PC-3 (cell line): ENCODE measurements around the gene HYOU1. TPM values are rescaled to one million over a fixed set of nuclear protein-coding genes. Genes with fewer than 3 reads are reported as not detected.

Experiments used
- ATAC-seq: fragments of 200-7000 bp; cut with Tn5 transposase; 2 replicates; pipeline ENCODE4 v1.9.1; 2020; ENCODE audit warnings: mild to moderate bottlenecking, moderate library complexity
- BruUV-seq: library from RNA; stranded (reverse); fragments of 400-500 nt; replicated peaks from 2 replicates; lab custom pipeline; 2021; lab: Mats Ljungman, UMichigan
- CTCF ChIA-PET: fragments of 300-600 bp; sonication (Branson Sonifier 250); formaldehyde crosslinking; loops from one replicate; lab custom pipeline; 2022; ENCODE audit warnings: antibody characterized with exemption; lab: Charles Lee
- POLR2A ChIA-PET: fragments of 300-600 bp; sonication (Branson Sonifier 250); formaldehyde crosslinking; loops from one replicate; lab custom pipeline; 2022; ENCODE audit warnings: antibody characterized with exemption; ENCODE audit not compliant: unreplicated experiment; lab: Charles Lee
- DNase-seq: peaks from one replicate; pipeline ENCODE4 v3.0.0-alpha.2; 2015
- H2AFZ ChIP-seq: fragments of 300-600 bp; sonication (generic); 2 replicates; pipeline ENCODE4 v1.6.0; 2016; ENCODE audit warnings: antibody characterized with exemption, low read length
- H3F3A ChIP-seq: fragments of 300-600 bp; sonication (generic); one replicate; pipeline ENCODE4 v1.6.0; 2017; ENCODE audit warnings: antibody characterized with exemption, low read length, control low read depth, mild to moderate bottlenecking; ENCODE audit not compliant: unreplicated experiment
- H3K27ac ChIP-seq: fragments of 300-600 bp; sonication (generic); 2 replicates; pipeline ENCODE4 v1.5.1; 2016; ENCODE audit warnings: mild to moderate bottlenecking, low read length
- H3K27me3 ChIP-seq: fragments of 300-600 bp; sonication (generic); 2 replicates; pipeline ENCODE4 v1.6.1; 2016; ENCODE audit warnings: low read length, mixed read lengths
- H3K36me3 ChIP-seq: fragments of 300-600 bp; sonication (generic); 2 replicates; pipeline ENCODE4 v1.6.1; 2016; ENCODE audit warnings: low read depth, mixed run types, low read length, mixed read lengths
- H3K4me1 ChIP-seq: fragments of 300-600 bp; sonication (generic); 2 replicates; pipeline ENCODE4 v1.5.1; 2016; ENCODE audit warnings: low read length; ENCODE audit not compliant: insufficient read depth
- H3K4me2 ChIP-seq: fragments of 300-600 bp; sonication (generic); 2 replicates; pipeline ENCODE4 v1.6.0; 2016; ENCODE audit warnings: low read length
- H3K4me3 ChIP-seq: fragments of 300-600 bp; sonication (generic); 2 replicates; pipeline ENCODE4 v1.5.1; 2016; ENCODE audit warnings: mild to moderate bottlenecking, low read length, mixed read lengths
- H3K79me2 ChIP-seq: fragments of 300-600 bp; sonication (generic); 2 replicates; pipeline ENCODE4 v1.6.1; 2017; ENCODE audit warnings: low read length, mixed read lengths
- H3K9ac ChIP-seq: fragments of 300-600 bp; sonication (generic); 2 replicates; pipeline ENCODE4 v1.6.0; 2016; ENCODE audit warnings: mild to moderate bottlenecking, low read length
- H3K9me2 ChIP-seq: fragments of 300-600 bp; sonication (generic); replicated peaks from 2 replicates; pipeline ENCODE4 v1.6.1; 2016; ENCODE audit warnings: mixed run types, low read length, mixed read lengths
- H3K9me3 ChIP-seq: fragments of 300-600 bp; sonication (generic); 2 replicates; pipeline ENCODE4 v1.6.1; 2016; ENCODE audit warnings: low read length, mixed read lengths
- H4K20me1 ChIP-seq: fragments of 300-600 bp; sonication (generic); 2 replicates; pipeline ENCODE4 v1.6.1; 2016; ENCODE audit warnings: low read length, mixed read lengths
- CTCF ChIP-seq: fragments of 300-600 bp; sonication (generic); conservative IDR thresholded peaks from 2 replicates; pipeline ENCODE4 v1.5.1; 2017; ENCODE audit warnings: antibody characterized with exemption, low read depth, mild to moderate bottlenecking, low read length
- EZH2 ChIP-seq: fragments of 300-600 bp; sonication (generic); IDR thresholded peaks from one replicate; pipeline ENCODE4 v1.6.1; 2017; ENCODE audit warnings: antibody characterized with exemption, mild to moderate bottlenecking, low read length; ENCODE audit not compliant: unreplicated experiment
- EZH2phosphoT487 ChIP-seq: fragments of 300-600 bp; sonication (generic); IDR thresholded peaks from 2 replicates; pipeline ENCODE4 v1.6.1; 2018; ENCODE audit warnings: mild to moderate bottlenecking, antibody characterized with exemption, low read length, borderline replicate concordance
- intact Hi-C: fragments of 100-400 bp; cut with micrococcal nuclease; formaldehyde crosslinking; loops from 2 replicates; pipeline ENCODE4 v1.9.0; 2023
- total RNA-seq: library from RNA; depleted of rRNA; stranded (reverse); fragments of >200 nt; gene quantifications from 2 replicates; pipeline ENCODE4 v1.2.3, GENCODE V29; 2014

The HYOU1 gene
- total RNA-seq, 1 experiment from 2014 or later = 168 TPM

DNA sequence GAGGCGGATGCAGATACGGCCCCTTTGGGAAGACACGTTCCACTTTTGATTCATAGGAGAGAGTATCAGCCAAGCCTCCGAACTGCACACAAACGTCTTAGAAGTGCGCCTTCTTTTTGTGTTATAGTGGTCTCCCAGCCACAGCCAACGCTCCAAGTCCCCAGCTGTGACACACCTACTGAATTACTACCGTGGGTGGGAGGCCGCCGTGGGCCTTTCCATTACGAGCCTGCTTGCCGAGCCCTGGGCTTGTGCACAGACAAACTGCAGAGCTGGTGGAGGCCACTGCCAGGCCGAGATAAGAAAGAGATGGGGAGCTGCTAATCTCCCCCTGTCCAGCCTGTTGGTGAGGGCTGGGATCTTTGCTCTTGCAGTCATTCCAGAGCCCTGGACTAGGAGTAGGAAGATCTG, 28.4 kb upstream of the HYOU1 start:
- ChIA-PET CTCF (interaction anchor here (0.6 kb wide), 1 partner anchor 36 kb away, joined by 6 read pairs; the partner anchor contains the start of gene HINFP), POLR2A (interaction anchor here (0.6 to 1.9 kb wide), 6 partner anchors 10 to 222 kb away, joined by 3 to 34 read pairs (median 4); partner anchors contain the start of genes DPAGT1 and VPS11)
- H3K27ac ChIP-seq = peak overlapping the region; percentile 80
- BruUV-seq = TSS peak; percentile 81
- peaks cover 19% of the 10 kb centered on the region for H3K36me3 ChIP-seq
- H3K9me3 ChIP-seq = no peaks in the 10 kb centered on the region
- H3K27me3 ChIP-seq = no peaks in the 10 kb centered on the region
- H3K9me2 ChIP-seq = no peaks in the 10 kb centered on the region
- peak; percentile 10 for ATAC-seq
- no peak for TF ChIP-seq EZH2
- TF ChIP-seq EZH2phosphoT487 = no peak
- TF ChIP-seq CTCF = no peak
- H3F3A ChIP-seq = no peaks in the 10 kb centered on the region
- H3K79me2 ChIP-seq = peaks cover 25% of the 10 kb centered on the region
- H2AFZ ChIP-seq = peak overlapping the region; percentile 68
- H3K9ac ChIP-seq = peak overlapping the region; percentile 86
- peaks cover 23% of the 10 kb centered on the region for H3K4me1 ChIP-seq
- DNase-seq = no peak
- no peaks in the 10 kb centered on the region for H4K20me1 ChIP-seq
- H3K4me3 ChIP-seq = peak overlapping the region; percentile 80
- intact Hi-C loops = loop anchor here (2.0 kb wide), 1 partner anchor 15 kb away; the partner anchor contains the start of gene DPAGT1
- peak overlapping the region; percentile 91 for H3K4me2 ChIP-seq

GRCh38 chr11:119084663-119085436, 27.8 kb upstream of the HYOU1 start, which contains the start of gene HMBS:
TSS of gene HMBS (plus strand) at chr11:119084881. CDS start at chr11:119085034, 153 bp downstream.
- ATAC-seq = peak; percentile 91
- intact Hi-C loops = loop anchor here (2.0 kb wide), 1 partner anchor 16 kb away; the partner anchor contains the start of gene DPAGT1
- peaks cover 23% of the 10 kb centered on the region for H3K4me1 ChIP-seq
- no peaks in the 10 kb centered on the region for H3F3A ChIP-seq
- H3K79me2 ChIP-seq = peaks cover 25% of the 10 kb centered on the region
- ChIA-PET POLR2A (interaction anchor here (0.6 to 1.9 kb wide), 9 partner anchors 11 to 222 kb away, joined by 3 to 34 read pairs (median 3); partner anchors contain the start of genes DPAGT1 and VPS11), CTCF (interaction anchor here (0.6 kb wide), 2 partner anchors 10 to 36 kb away, joined by 3 to 6 read pairs; partner anchors contain the start of gene HINFP)
- H3K27me3 ChIP-seq = no peaks in the 10 kb centered on the region
- H4K20me1 ChIP-seq = no peaks in the 10 kb centered on the region
- H2AFZ ChIP-seq = peak within 1 kb of the TSS; percentile 68
- TF ChIP-seq EZH2 = no peak
- TF ChIP-seq EZH2phosphoT487 = no peak
- TF ChIP-seq CTCF = no peak
- H3K36me3 ChIP-seq = peaks cover 23% of the 10 kb centered on the region
- H3K4me2 ChIP-seq = peak within 1 kb of the TSS; percentile 91
- TSS peak; percentile 93 for BruUV-seq
- peak within 1 kb of the TSS; percentile 86 for H3K9ac ChIP-seq
- no peaks in the 10 kb centered on the region for H3K9me2 ChIP-seq
- no peaks in the 10 kb centered on the region for H3K9me3 ChIP-seq
- H3K4me3 ChIP-seq = peak within 1 kb of the TSS; percentile 80
- peak within 1 kb of the TSS; percentile 80 for H3K27ac ChIP-seq
- peak; percentile 98 for DNase-seq
